Measurements from ENCODE around the gene DIO3.

DIO3 gene

GRCh38 chr14:101584055-101584859 is 23.0 kb downstream of the DIO3 start:
- peak; percentile 75 for DNase-seq

GRCh38 chr14:101585211-101585610 is 23.9 kb downstream of the DIO3 start:
- DNase-seq: no peak

- no peak for DNase-seq
These were observed 25.5 kb downstream of the DIO3 start for GRCh38 chr14:101586531-101587430.

GRCh38 chr14:101587441-101587911 is 26.2 kb downstream of the DIO3 start:
- DNase-seq: no peak

- no peak for DNase-seq
These were observed 27.1 kb downstream of the DIO3 start for GRCh38 chr14:101588286-101588975.

GRCh38 chr14:101588990-101589389 is 27.7 kb downstream of the DIO3 start:
- peak; percentile 25 for DNase-seq

GRCh38 chr14:101589486-101590015 is 28.3 kb downstream of the DIO3 start:
- no peak for DNase-seq

- no peak for DNase-seq
These were observed 28.8 kb downstream of the DIO3 start for GRCh38 chr14:101590062-101590461.

GRCh38 chr14:101590616-101591015 is 29.3 kb downstream of the DIO3 start:
- no peak for DNase-seq

- DNase-seq: no peak
These were observed 29.8 kb downstream of the DIO3 start for GRCh38 chr14:101591121-101591520.

GRCh38 chr14:101591582-101591981 is 30.3 kb downstream of the DIO3 start:
- DNase-seq: no peak

- DNase-seq: no peak
These were observed 32.3 kb downstream of the DIO3 start for GRCh38 chr14:101593411-101594238.

DNA sequence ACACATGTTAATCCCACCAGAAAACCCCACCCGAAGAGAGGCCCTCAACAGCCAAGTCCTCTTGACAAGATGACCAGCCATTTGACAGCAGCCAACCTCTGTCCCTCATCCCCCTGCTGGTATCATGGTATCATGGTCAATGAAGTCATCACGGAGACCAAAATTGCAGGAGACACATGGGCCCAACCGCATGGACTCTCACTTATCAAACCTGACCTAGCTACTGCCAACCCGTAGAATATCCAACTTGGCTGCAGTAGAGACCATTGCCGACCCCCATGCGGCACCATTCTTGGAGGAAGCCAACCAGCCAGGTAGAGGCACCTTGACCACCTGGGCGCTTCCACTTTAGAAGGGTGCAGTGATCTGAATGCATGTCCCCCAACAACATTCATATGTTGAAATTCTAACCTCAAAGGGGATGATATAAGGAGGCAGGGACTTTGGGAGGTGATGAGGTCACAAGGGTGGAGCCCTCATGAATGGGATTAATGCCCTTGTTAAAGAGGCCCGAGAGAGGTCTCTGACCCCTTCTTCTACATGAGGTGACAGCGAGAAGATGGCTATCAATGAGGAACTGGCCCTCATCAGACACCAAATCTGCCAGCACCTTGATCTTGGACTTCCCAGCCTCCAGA is 33.3 kb downstream of the DIO3 start:
- no peak for DNase-seq

DNA sequence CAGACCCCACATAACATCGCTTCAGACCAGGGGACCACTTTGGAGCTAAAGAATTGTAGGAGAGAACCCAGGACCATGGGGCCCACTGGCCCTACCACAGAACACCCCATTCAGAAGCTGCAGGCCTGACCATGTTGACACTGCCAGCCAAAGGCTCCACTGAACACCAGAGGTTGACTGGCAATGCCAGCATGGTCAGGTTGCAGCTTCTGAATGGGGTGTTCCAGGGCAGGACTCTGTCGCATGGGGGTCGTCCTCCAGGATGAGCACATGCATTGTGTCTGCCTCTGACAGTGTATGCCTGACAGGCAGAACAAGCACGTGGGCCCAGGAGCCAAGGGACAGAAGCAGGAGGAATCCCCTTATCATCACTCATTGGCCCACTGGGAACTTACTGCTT is 34.1 kb downstream of the DIO3 start:
- no peak for DNase-seq

DNA sequence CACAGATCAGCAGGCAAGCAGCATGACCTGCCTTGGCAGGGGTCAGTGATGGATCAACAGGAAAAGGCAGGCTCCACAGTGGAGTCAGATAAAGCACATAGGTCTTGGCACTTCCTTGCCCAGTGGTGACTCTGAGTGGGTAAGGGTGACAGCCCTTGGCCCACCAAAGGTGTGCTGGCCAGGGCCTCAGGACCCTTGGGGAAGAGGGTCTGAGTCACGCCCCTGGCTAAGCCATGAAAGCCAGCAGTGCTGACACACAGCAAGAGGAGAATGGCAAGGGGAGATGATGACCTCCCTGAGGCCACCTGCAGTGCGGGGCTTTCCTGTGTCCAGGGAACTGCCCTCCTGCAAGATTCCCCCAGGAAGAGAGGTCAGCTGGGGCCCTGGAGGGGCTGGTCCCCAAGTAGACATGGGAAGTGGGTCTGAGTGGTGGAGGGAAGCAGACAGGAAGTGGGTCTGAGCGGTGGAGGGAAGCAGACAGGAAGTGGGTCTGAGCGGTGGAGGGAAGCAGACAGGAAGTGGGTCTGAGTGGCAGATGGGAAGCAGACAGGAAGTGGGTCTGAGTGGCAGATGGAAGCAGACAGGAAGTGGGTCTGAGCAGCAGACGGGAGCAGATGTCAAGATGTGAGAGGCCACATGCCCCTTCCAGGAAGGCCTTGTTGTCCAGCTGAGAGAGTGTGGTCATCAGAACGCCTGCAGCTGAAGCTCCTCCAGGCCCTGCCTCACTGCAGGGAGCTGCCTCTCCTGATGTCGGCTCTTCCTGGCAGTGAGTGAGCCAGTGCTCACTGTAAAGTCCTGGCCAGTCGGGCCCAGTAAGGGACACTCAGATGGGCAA is 34.8 kb downstream of the DIO3 start:
- DNase-seq: no peak

DNA sequence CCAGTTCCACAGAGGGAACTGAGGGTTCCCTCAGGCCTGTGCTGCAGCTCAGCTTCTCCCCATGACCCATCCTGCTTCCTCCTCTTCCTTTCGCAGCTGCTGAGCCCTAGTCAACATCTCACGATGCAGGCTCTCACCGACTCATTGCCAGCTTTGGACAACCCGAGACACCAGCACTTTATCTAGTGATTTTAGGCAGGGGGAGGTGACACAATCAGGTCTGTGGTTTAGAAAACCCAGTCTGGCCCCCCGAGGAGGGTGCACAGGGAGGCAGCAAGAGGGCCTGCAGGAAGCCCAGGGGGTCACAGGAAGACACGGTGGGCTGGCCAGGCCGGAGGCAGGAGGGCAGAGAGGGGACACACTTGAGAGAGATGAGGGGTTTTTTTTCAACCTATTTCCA is 35.4 kb downstream of the DIO3 start:
- DNase-seq: no peak

DNA sequence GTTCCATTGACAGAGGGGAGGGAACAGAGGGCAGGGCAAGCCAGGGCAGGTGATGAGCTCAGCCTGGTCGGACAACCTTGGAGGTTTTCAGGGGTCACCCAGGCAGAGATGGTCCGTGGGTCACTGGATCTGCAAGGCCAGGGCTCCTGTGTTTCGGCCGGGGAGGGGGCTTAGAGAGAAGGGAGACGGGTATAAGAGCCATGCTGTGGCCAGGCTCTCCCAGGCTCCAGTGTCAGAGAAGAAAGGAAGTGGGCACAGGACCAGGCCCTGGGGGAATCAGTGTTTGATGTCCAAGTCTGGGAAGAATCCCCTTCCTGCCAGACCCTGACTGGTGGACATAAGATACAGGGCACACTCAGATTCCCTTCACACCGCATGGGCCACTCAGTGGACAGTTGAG is 36.9 kb downstream of the DIO3 start:
- no peak for DNase-seq

- no peak for DNase-seq
These were observed 37.4 kb downstream of the DIO3 start for GRCh38 chr14:101598571-101599233.

GRCh38 chr14:101599234-101599885 is 38.1 kb downstream of the DIO3 start:
- no peak for DNase-seq

Data from EL (cell line).